Measurements from ENCODE around the gene TMEM63C.

The TMEM63C gene

DNA sequence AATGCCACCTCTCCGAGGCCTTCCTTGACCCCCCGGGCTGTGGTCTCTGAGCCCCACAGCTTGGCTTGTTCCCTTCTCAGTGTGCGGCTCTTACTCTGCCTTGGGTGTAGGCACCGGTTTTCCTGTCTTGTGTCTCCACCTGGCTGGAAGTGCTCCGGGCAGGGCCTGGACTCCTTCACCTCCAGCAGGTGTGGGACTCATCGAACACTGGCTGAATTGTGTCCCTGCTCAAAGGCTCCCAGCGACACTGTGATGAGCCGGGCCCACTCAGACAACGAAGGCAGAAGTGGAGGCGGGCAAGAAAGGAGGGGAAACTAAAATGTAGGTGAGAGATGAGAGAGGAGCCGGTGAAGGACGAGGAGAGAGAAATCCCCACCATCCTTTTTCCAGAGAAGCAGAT lies 18.0 kb downstream of the TMEM63C start:
- no peak for DNase-seq

DNA sequence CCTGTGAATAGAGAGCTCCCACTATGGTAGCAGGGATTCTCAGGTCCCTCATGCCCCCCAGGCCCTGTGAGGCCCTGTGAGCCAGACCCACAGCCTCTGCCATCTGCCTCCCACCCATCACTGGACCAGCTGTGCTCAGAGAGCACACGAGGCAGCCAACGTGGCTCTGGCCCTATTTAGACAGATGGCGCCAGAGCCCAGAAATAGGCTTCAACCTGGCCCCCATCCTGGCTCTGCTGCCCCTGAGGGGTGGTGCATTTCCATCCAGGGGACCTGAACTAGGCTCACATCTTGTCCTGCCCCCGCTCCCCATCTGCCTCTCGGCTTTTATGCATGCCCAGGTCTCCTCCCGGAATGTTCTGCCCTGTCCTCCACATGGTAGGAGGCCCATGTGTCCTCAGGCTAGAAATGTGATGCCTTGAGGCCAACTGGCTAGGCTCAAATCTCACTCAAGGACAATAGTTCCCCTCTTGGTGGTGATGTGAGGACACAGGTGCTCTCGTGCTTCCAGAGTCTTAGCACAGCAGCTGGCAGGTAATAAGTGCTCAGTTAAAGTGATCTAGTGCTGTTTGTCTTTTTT lies 18.9 kb downstream of the TMEM63C start:
- no peak for DNase-seq

DNA sequence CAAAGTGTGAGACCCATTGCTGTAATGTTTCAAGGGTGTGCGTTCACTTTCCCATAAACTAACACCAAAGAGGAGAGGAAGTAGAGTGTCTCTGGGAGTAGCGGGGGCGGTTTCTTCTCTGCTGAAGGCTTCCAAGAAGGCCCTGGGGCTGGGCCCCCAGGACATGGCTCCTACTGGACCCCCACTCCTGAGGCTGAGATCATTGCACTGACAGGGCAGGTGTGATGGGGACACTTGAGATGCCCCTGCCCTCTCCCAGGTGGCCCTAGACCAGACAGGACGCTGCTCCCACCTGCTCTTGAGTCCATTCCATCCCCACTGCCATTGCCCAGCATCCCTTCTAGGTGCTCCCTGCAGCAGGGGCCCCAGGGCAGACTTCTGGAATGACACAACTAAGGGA lies 20.1 kb downstream of the TMEM63C start:
- no peak for DNase-seq

DNA sequence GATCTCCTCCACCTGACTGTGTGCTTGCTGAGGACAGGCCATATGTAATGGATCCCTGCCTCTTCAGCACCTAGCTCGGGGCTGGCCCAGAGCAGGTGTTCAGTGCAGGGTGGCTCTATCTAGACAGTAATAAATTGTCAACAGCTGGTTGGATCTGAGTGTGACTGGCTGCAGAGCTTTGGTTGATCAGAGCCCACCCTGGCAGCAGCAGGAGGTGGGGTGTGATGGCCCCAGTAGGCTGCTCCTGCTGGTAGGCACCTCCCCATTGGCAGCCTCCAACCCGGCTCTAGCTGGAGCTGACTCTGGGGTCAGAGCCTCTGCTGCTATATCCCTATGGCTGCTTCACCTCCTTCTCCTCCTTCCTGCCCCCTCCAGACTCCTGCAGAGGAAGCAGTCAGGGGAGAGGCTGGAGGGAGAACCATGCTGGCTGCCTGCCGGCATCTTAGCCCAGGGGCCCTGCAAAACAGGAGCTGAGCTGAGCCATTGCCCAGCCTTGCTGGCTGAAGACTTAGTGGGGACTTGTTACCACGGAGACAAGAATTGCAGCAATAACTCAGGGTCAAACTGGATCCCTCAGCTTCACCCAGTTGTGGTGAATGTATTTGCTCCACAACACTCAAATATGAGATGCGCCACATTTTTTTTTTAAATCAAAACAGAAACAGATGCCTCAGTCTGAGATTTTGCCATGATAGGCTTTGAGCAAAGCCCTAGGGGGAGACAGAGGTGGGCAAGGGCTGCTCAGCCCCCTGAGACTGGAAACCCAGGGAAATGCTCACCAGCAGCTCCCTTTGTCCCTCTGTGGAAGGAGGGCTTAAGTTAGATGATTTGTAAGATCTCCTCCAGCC lies 22.2 kb downstream of the TMEM63C start:
- no peak for DNase-seq

DNA sequence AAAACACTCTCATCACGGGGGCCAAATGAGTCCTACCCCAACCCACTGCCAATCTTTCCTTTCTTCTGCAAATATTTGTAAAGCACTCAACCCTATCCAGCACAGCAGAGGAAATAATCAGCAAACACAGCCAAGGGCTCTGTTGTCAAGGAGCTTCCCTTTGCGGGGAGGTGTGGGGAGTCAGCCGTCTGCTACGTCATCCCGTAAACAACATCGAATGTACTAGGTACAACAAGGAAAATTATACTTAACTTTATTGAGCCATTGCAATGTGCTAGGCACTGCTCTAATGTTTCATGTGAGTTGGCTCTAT lies 22.8 kb downstream of the TMEM63C start:
- no peak for DNase-seq

DNA sequence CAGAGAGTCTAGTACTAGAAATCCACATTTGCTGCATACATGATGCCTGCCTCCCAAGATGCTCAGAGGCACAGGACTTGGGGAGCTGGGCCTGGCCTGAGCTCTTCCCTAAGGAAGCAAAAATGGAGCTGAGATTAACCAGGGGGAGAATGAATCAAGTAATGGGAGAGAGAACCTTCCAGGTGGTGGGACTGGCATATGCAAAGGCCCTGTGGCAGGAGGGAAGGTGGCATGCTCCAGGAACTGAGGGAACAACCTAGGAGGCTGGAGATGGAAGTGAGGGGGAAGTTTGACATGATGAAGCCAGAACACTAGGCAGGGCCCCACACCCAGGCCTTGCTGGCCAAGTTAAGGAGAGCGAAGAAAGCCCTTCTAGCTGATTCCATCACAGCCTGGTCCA lies 23.3 kb downstream of the TMEM63C start:
- no peak for DNase-seq

DNA sequence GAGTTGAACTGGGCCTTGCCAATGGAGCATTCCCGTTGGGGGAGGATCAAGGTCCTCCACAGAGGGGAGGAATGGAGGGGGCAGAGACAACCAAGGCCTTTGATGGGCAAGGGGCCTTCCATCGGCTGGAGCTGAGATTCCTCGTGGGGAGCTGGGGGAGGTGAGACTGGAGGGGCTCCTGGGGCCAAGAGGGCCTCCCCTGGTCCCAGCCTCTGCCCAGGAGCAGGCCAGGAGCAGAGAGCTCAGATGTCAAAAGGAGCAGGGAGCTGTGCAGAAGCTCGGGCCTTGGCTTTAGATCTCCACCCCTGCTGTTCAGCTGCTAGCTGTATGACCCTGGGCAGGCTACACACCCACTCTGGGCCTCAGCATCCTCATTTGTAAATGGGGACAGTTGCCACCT lies 24.0 kb downstream of the TMEM63C start:
- DNase-seq: no peak

DNA sequence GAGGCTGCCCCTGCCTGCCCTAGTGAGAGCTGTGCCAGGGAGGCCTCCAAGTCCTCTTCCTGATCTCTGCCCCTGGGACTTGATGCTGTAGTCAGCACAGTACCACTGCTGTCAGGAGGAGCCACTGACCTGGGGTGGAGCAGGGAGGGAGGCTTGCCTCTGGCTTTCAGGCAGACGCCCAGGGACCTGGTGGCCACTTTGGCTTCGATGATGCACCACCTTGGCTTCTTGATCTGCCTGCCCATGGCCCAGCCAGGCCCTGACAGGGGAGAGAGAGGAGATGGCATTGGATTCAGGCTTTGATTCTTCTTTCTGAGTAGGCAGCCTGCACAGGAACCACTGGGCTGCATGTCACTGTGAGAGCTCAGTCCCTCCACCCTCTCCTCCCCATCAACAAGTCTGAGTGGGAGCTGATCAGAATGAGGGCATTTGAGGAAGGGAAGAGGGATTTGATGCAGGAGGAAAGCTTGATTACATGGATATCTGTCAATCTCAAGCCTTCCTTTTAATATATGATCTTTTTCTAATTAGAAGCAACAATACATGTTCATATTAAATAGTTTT lies 24.7 kb downstream of the TMEM63C start:
- DNase-seq: no peak

DNA sequence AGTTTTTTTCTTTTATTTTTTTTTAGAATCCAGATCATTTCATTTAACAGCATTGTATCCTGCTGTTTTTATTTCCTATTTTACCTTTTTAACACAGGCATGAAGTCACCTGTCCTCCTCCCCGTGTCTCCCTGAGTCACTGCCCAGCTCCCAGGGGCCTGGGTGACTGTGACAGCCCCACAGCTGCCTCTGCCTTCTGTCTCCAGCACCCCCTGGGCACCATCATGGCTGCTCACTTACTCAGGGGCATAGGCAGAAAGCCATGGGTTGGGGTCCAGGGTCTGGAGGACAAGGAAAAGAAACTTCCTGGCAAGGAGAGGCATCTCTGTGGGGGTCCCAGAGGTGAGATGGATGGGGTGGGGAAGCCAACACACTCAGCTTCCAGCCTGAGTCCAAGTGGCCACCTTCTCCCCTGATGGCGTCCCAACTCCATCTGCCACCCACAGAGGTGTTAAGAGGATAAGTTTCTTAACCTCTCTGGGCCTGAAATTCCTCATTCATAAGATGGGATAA lies 25.3 kb downstream of the TMEM63C start:
- DNase-seq: no peak

DNA sequence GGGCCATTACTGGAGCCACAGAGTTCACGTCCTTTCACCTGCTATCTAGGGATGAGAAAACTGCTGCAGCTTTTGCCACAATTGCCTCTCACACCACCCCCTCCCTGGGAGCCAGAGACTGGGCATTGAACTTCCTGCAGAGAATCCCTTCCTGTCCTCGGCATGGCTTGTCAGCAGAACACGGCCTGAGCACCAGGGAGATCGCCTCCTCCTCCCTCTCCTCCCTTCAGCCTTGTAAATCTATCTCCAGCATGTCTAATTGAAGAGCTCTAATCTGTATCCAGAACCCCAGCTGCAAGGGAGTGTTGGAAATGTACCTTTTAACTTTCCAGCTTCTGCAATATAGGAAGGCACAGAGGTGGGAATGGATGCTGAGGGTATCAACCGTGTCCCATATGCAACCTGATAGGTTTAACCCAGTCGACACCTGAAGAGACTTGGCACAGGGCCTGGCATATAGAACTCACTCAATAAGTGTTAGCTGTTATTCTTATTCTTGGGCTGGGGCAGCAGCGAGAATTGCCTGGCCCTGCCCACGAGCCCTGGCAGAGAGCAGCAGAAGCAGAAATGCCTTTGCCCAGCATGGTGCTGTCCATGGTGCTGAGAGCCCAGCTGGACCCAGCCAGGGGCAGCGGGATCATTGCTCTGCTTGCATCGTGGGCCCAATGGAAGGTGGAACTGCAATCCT lies 26.8 kb downstream of the TMEM63C start:
- DNase-seq: peak; percentile 56

DNA sequence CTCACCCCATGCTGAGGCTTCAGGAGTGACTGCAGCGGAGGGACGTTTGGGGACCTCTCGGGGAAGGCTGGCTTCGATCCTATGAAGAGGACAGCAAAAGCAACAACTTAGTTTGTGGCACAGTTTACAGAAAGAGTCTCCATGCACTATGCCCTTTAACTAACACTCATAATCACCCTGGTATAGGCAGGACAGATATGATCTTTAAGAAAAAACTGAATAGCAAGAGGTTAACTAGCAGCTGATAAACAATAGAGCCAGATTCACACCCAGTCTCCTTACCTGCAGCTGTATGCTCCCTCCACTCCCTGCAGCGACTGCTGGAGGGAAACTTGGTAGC lies 27.4 kb downstream of the TMEM63C start:
- DNase-seq: no peak

DNA sequence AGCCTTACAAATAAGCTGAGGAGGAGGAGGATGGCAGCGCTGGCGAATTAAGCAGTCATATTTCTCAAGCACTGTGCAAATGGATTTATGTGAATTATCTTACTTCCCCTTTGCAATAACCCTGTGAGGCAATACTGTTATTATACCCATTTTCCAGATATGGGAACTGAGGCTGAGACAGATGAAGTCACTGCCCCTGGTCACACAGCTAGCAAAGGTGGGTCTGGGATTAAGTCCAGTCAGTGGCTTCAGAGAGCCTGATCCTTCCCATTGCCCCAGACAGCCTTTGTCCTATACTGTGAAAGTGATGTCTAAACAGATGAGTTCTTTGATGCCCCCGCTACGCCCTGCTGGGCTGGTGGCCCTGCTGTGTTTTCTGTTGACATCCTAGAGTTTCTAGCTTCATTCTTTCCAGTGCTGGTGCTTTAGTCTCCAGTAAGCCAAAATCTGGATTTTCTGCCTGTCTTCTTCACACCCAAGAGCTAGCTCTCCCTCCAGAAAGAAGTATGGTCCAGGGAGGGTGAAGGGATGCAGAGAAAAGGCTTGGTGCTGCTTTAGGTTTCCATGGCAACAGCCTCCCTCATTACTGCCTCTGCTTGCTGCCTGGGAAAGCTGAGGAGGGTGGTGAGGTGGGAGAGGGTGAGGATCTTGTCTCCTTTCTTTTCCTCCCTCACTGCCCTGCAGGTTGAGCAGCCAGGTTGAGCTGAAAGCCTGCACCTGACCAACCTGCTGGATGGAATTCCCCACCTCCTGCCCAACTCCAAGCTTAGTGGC lies 30.7 kb downstream of the TMEM63C start:
- DNase-seq: no peak

DNA sequence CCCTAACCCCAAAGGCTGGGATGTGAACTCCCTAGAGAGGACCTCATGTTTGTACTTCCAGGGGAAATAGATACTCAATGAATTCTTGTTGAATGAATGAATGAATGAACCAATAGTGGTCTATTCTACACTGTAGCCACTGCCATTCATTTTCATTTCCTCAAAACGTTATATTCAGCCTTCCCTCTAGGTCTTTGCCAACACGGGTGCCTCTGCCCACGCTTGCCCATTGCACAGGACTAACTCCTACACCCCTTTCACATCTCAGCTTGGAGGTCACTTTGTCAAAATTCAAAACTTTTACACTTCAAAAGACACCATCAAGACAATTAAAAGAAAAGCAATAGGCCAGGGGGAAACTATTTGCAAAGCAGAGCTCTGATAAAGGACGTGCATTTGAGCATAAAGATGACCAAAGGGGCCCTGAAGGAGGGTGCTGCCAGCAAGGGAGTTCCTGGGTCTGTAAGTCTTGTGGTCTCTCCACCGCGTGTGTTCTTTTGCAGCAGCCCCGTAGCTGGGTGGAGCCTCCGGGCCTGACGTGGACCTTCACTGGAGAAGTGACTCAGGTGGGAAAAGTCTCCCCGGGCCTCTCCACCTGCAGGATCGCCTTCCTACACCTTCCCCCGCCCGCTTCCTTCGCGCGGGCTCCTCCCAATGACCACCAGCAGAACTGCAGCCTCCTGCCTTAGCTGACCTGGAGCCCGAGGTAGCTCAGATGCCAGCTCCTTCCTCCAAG lies 31.5 kb downstream of the TMEM63C start:
- peak; percentile 13 for DNase-seq

DNA sequence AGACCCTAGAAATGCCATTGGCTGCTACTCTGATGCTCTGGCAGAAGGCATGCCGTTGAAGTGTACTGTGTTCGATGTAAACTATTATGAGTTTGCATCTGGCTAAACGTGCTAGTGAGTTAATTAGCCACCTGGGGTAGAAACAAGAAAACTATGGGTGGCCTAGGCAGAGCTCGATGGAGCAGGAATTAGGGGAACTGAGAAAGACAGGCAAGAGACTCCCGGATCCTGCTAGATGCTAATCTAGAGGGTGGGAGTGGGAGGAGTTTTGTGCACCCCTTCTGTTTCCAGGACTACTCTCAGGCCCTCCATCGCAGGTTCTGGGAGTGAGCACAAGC lies 32.0 kb downstream of the TMEM63C start:
- no peak for DNase-seq

DNA sequence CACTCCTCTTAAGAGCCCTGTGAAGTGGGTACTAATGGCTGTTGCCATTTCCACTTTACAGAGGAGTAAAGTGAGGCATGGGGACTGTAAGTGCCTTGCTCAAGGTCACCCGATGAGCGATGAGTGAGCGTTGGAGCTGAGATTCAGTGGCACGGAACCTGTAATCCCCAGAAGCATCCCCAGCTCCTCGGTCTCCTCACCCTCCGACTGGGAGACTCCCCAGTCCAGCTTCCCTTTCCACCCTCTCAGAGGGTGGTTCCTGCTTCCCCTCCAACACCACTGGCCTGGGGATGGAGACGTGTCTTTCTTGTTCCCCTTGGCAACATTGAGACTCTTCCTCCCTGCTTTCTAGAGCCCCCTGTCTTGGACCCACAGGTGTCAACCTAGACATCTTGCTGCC lies 32.6 kb downstream of the TMEM63C start:
- no peak for DNase-seq

DNA sequence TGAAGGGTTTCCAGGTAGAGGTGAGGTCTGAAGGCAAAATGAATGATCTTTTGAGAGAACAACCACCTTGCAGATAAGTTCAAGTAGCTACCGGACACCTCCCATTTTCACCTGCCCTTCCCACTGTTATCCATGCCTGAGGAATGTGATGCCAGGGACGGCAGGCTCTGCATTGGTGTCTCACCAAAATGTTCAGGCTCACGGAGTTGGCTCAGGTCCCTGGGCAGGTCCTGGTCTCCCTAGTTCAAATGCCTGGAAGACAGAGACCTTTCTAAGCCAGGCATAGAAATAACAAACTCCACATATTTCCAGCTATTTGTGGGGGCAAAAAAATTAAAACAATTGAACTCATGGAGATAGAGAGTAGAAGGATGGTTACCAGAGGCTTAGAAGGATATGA lies 36.0 kb downstream of the TMEM63C start:
- DNase-seq: no peak

DNA sequence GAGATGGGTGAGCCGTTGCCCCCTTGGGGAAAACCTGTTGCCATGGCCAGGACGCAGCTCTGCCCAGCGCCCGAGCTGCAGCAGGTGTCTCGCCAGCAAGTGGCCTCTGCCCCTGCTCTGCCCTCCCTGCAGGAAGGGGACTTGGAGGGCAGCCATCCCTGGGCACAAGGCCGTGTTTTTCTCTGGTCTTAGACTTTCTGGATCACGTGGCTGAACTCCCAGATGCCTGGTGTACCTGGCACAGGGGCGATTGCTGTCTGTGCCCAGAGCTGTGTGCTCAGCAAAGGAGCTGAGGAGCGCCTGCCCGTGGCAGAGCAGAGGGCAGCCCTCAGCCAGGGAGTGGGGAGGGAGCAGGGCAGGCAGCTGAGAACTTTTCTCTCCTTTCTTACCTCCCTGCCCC lies 38.0 kb downstream of the TMEM63C start:
- no peak for DNase-seq

DNA sequence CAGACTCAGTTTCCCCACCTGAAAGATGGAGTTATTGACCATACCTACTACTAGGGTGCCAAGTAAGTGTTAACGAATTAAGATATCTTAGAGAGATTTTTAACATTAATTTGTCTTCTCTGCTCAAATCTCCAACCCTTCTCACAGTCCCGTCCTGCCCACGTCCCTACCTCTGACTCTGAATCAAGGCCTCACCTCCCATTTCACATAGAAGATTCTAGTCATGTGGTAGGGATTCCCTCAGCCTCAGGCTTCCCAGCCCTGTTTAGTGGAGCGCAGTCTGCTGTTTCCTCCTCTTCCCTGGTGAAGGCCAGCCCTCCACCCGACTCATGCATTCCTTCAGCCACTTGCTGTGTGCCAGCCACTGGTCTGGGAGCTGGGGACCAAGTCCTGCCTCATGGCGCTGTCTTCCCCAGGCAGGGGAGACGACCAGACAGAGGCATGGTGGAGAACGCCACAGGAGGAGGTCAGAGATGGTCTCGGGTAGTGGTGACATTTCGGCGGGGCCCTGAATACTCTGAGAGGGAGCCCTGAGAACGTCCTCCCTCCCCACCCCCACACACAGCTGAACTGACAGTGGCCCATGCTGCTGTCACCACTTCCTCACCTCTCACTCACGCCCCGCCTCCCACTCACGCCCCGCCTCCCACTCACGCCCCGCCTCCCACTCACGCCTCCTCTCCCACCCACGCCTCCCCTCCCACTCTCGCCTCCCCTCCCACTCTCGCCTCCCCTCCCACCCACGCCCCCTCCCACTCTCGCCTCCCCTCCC lies 38.8 kb downstream of the TMEM63C start:
- no peak for DNase-seq

DNA sequence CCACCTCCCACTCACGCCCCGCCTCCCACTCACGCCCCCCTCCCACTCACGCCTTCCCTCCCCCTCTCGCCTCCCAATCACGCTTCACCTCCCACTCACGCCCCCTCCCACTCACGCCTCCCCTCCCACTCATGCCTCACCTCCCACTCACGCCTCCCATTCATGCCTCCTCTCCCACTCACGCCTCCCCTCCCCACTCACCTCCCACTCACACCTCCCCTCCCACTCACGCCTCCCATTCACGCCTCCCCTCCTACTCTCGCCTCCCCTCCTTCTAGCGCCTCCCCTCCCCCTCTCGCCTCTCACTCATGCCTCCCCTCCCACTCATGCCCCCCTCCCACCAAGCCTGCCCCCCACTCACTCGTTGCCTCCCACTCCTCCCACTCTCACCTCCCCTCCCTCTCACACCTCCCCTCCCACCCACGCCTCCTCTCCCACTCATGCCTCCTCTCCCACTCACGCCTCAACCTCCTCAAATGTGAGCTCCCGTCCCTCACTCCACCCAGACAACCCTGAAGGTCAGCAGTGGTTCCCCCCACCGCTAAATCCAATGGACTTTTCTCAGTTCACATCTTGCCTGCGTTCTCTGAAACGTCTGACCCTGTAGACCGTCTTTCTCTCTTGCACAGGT lies 39.8 kb downstream of the TMEM63C start:
- no peak for DNase-seq

DNA sequence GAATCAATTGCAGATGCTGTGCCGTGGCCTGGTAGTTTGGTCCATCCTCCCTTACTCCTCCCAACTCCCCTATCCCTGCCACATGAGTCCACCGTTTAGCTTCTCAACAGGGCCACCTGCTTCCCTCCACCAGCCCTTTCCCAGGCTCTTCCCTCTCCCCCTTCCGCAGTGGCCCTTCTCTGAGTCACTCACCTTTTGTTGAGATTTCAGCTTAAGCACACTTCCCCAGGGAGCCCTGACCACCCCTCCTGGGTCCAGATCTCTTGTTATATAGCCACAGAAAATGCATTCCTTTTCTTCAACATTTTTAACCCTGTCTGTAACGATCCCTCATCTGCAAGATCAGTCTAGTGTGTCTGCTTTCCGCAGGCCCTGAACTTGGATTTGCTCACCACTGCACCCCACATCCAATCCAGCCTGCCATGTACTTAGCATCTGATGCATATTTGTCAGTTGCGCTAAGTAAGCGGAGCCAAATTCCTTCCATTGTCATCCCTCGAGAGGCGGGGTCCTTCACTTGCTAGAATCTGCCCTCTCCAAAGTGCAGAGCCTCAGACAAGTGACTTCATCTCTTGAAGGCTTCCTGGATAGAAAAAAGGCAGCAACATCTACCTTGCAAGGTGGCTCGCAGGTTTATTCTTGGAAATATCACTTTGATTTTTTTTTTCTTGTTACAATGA lies 41.1 kb downstream of the TMEM63C start:
- DNase-seq: no peak

DNA sequence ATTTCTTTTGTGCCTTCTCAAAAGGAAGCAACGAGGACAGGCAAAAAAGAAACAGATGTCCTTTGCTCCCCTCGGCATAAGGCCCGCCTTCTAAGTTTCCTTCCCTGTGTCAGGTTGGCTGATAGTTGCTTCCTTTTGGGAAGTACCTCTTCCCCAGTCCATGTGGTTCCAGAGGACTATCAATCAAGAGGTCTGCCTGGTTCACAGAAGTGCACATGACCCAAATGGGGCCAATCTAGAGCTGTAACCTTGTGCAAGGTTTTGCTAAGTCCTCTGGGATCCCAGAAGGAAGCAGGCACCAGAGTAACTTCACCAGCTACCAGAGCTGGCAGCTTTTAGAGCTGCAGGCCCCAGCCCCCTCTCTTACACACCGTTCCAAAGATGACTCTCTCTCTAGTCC lies 42.6 kb downstream of the TMEM63C start:
- DNase-seq: no peak

Data from EL (cell line).